CD4-positive, alpha-beta T cell (primary cell): ENCODE measurements around the gene RNU2-1. TPM values are rescaled to one million over a fixed set of nuclear protein-coding genes. Genes with fewer than 3 reads are reported as not detected.

Experiments used
- ATAC-seq: fragments of 200-7000 bp; cut with Tn5 transposase; one replicate; pipeline ENCODE4 v1.10.0; 2022; ENCODE audit warnings: mild to moderate bottlenecking; ENCODE audit not compliant: poor library complexity
- CTCF ChIA-PET: fragments of 350-600 bp; sonication (Branson Sonifier 250); formaldehyde crosslinking; loops from one replicate; lab custom pipeline; 2021; ENCODE audit warnings: antibody characterized with exemption, inconsistent platforms; lab: Charles Lee
- POLR2A ChIA-PET: fragments of 350-600 bp; sonication (Branson Sonifier 250); formaldehyde crosslinking; loops from one replicate; lab custom pipeline; 2021; ENCODE audit warnings: antibody characterized with exemption, inconsistent platforms; lab: Charles Lee
- DNase-seq, 14 experiments: peaks; one replicate each; pipeline ENCODE4 v3.0.0-alpha.2; 2013 to 2020; ENCODE audit warnings: mixed read lengths in 2 of 14
- H3K27ac ChIP-seq, 2 donors: one replicate each; pipeline versions ENCODE4 v1.5.1 to v1.7.0; 2013; ENCODE audit warnings: low read length in 2 of 2, low read depth in 1 of 2, mild to moderate bottlenecking in 1 of 2
- H3K27me3 ChIP-seq, 2 experiments: 1 replicate in 1 of 2; 2 replicates in 1 of 2; pipeline versions ENCODE4 v1.6.1 to v1.7.0; 2013; ENCODE audit warnings: low read length in 2 of 2, control low read depth in 1 of 2, mild to moderate bottlenecking in 1 of 2, moderate library complexity in 1 of 2; ENCODE audit not compliant: insufficient read depth in 2 of 2, control insufficient read depth in 1 of 2
- H3K36me3 ChIP-seq: one replicate; pipeline ENCODE4 v1.6.1; 2013; ENCODE audit warnings: low read length, control low read depth; ENCODE audit not compliant: insufficient read depth
- H3K4me1 ChIP-seq: one replicate; pipeline ENCODE4 v1.6.1; 2013; ENCODE audit warnings: low read length, control low read depth; ENCODE audit not compliant: insufficient read depth
- H3K4me3 ChIP-seq: one replicate; pipeline ENCODE4 v1.5.1; 2013; ENCODE audit warnings: mild to moderate bottlenecking, low read length, moderate library complexity
- H3K9me3 ChIP-seq, 2 experiments: 1 replicate in 1 of 2; 2 replicates in 1 of 2; pipeline versions ENCODE4 v1.6.1 to v1.7.0; 2013; ENCODE audit warnings: low read length in 2 of 2, mild to moderate bottlenecking in 2 of 2, control low read depth in 1 of 2, moderate library complexity in 1 of 2; ENCODE audit not compliant: control insufficient read depth in 1 of 2, insufficient read depth in 1 of 2
- H3K27ac Mint-ChIP-seq: one replicate; pipeline ENCODE4 v1.8.0; 2020; ENCODE audit warnings: mixed read lengths
- H3K27me3 Mint-ChIP-seq: one replicate; pipeline ENCODE4 v1.8.0; 2021; ENCODE audit warnings: mixed read lengths
- H3K36me3 Mint-ChIP-seq: one replicate; pipeline ENCODE4 v1.8.0; 2021; ENCODE audit warnings: low read depth, mixed read lengths
- H3K4me1 Mint-ChIP-seq: one replicate; pipeline ENCODE4 v1.8.0; 2021; ENCODE audit warnings: low read depth, mixed read lengths
- H3K4me3 Mint-ChIP-seq: one replicate; pipeline ENCODE4 v1.8.0; 2020; ENCODE audit warnings: mild to moderate bottlenecking, mixed read lengths
- H3K9me3 Mint-ChIP-seq: one replicate; pipeline ENCODE4 v1.8.0; 2020; ENCODE audit warnings: mixed read lengths
- intact Hi-C, 2 experiments: fragments of 100-400 bp; cut with DNase I in 1 of 2; cut with micrococcal nuclease in 1 of 2; formaldehyde crosslinking; loops; one replicate each; pipeline versions ENCODE4 v1.15.1 to v1.9.0; 2023 to 2025; cut with DNase I, micrococcal nuclease
- total RNA-seq, 174 experiments: library from RNA in 2 of 174; stranded (reverse) in 2 of 174; gene quantifications; one replicate each; pipeline ENCODE4 v1.2.3 and lab custom pipeline; 2021 to 2026
- TF ChIP-seq, protein P1 (sequence below): fragments of 200-600 bp; IDR thresholded peaks from one replicate; pipeline ENCODE4 v1.8.0; 2022; ENCODE audit warnings: antibody characterized with exemption, mild to moderate bottlenecking

RNU2-1 gene
- total RNA-seq, 2 experiments from 2014 or later, result 5,534 to 5,951 TPM

GRCh38 chr17:43216762-43217613 lies 16.8 kb downstream of the RNU2-1 start:
- Mint-ChIP-seq H3K27me3 (no peaks in the 10 kb centered on the region), H3K9me3 (no peaks in the 10 kb centered on the region), H3K36me3 (peaks cover 32% of the 10 kb centered on the region), H3K27ac (peak overlapping the region; percentile 44), H3K4me1 (peaks cover 36% of the 10 kb centered on the region), H3K4me3 (no peak overlapping the region)
- no peak overlapping the region for H3K27ac ChIP-seq
- no peak for ATAC-seq
- intact Hi-C loops, result no loop called here
- no peak overlapping the region for H3K4me3 ChIP-seq
- peaks cover 24% of the 10 kb centered on the region for H3K36me3 ChIP-seq
- no peaks in the 10 kb centered on the region for H3K27me3 ChIP-seq
- H3K9me3 ChIP-seq, result no peaks in the 10 kb centered on the region
- ChIA-PET POLR2A (interaction anchor here (0.5 to 2.4 kb wide), 4 partner anchors 27 to 953 kb away, joined by 3 to 10 read pairs (median 6); no protein-coding TSS in a partner anchor), CTCF (no interaction called here)
- TF ChIP-seq, protein P1, sequence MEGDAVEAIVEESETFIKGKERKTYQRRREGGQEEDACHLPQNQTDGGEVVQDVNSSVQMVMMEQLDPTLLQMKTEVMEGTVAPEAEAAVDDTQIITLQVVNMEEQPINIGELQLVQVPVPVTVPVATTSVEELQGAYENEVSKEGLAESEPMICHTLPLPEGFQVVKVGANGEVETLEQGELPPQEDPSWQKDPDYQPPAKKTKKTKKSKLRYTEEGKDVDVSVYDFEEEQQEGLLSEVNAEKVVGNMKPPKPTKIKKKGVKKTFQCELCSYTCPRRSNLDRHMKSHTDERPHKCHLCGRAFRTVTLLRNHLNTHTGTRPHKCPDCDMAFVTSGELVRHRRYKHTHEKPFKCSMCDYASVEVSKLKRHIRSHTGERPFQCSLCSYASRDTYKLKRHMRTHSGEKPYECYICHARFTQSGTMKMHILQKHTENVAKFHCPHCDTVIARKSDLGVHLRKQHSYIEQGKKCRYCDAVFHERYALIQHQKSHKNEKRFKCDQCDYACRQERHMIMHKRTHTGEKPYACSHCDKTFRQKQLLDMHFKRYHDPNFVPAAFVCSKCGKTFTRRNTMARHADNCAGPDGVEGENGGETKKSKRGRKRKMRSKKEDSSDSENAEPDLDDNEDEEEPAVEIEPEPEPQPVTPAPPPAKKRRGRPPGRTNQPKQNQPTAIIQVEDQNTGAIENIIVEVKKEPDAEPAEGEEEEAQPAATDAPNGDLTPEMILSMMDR, result no peak
- DNase-seq, result no peak
- H3K4me1 ChIP-seq, result peaks cover 23% of the 10 kb centered on the region

- Mint-ChIP-seq H3K9me3 (no peaks in the 10 kb centered on the region), H3K4me1 (peaks cover 42% of the 10 kb centered on the region), H3K27ac (no peak overlapping the region), H3K27me3 (no peaks in the 10 kb centered on the region), H3K36me3 (peaks cover 38% of the 10 kb centered on the region), H3K4me3 (no peak overlapping the region)
- no peaks in the 10 kb centered on the region for H3K9me3 ChIP-seq
- TF ChIP-seq, protein P1, result no peak
- ChIA-PET CTCF (no interaction called here), POLR2A (interaction anchor here (1.1 to 2.4 kb wide), 2 partner anchors 27 to 152 kb away, joined by 3 to 10 read pairs; no protein-coding TSS in a partner anchor)
- H3K36me3 ChIP-seq, result peaks cover 24% of the 10 kb centered on the region
- H3K27ac ChIP-seq, result no peak overlapping the region
- no peak overlapping the region for H3K4me3 ChIP-seq
- H3K27me3 ChIP-seq, result no peaks in the 10 kb centered on the region
- intact Hi-C loops, result no loop called here
- DNase-seq, result no peak
- no peak for ATAC-seq
- peaks cover 25% of the 10 kb centered on the region for H3K4me1 ChIP-seq
Measured at GRCh38 chr17:43216369-43216761, 17.4 kb downstream of the RNU2-1 start.

GRCh38 chr17:43215341-43215740 lies 18.4 kb downstream of the RNU2-1 start:
- DNase-seq, result no peak
- no peaks in the 10 kb centered on the region for H3K27me3 Mint-ChIP-seq
- H3K27ac Mint-ChIP-seq, result no peak overlapping the region
- TF ChIP-seq, protein P1, result no peak
- H3K4me1 ChIP-seq, result peaks cover 29% of the 10 kb centered on the region
- no peaks in the 10 kb centered on the region for H3K9me3 Mint-ChIP-seq
- no peak overlapping the region for H3K4me3 Mint-ChIP-seq
- peaks cover 24% of the 10 kb centered on the region for H3K36me3 ChIP-seq
- no peak for ATAC-seq
- peaks cover 46% of the 10 kb centered on the region for H3K36me3 Mint-ChIP-seq
- H3K27me3 ChIP-seq, result no peaks in the 10 kb centered on the region
- H3K27ac ChIP-seq, result no peak overlapping the region
- no peak overlapping the region for H3K4me3 ChIP-seq
- ChIA-PET CTCF (no interaction called here), POLR2A (no interaction called here)
- H3K4me1 Mint-ChIP-seq, result peaks cover 52% of the 10 kb centered on the region
- intact Hi-C loops, result no loop called here
- H3K9me3 ChIP-seq, result no peaks in the 10 kb centered on the region
